A549 (cell line): Measurements from ENCODE around the gene SNTB2.

ENCODE experiments used
- BHLHE40 ChIP-seq: IDR thresholded peaks from 2 replicates; pipeline ENCODE4 v1.6.1; 2012; ENCODE audit warnings: low read depth, low read length, inconsistent platforms
- CTCF ChIP-seq: fragments of >200 bp; sonication (Bioruptor Twin); formaldehyde crosslinking; IDR thresholded peaks from 3 replicates; pipeline ENCODE4 v1.5.1; 2016
- HMGXB4 ChIP-seq: fragments of 250-450 bp; sonication (Bioruptor Pico); IDR thresholded peaks from 2 replicates; pipeline ENCODE4 v1.5.0; 2021; ENCODE audit warnings: mild to moderate bottlenecking, moderate library complexity, borderline replicate concordance
- REST ChIP-seq: fragments of 200-600 bp; sonication (generic); IDR thresholded peaks from 2 replicates; pipeline ENCODE4 v1.6.1; 2016; ENCODE audit warnings: antibody characterized with exemption, mild to moderate bottlenecking, moderate library complexity
- SREBF2 ChIP-seq: fragments of 450-650 bp; IDR thresholded peaks from 2 replicates; pipeline ENCODE4 v1.6.1; 2014; ENCODE audit warnings: mild to moderate bottlenecking, moderate library complexity
- USF2 ChIP-seq: fragments of 450-650 bp; IDR thresholded peaks from 2 replicates; pipeline ENCODE4 v1.6.1; 2014; ENCODE audit warnings: antibody characterized with exemption
- ZNF302 ChIP-seq: fragments of 250-450 bp; sonication (Bioruptor Pico); IDR thresholded peaks from 2 replicates; pipeline ENCODE4 v1.9.0; 2021; ENCODE audit warnings: inconsistent platforms, mild to moderate bottlenecking, moderate library complexity

GRCh38 chr16:69345923-69346322 is 159.0 kb downstream of the SNTB2 start:
- TF ChIP-seq USF2, result no peak
- TF ChIP-seq SREBF2, result no peak
- TF ChIP-seq REST, result no peak
- TF ChIP-seq CTCF, result no peak
- no peak for TF ChIP-seq BHLHE40
- no peak for TF ChIP-seq ZNF302 (CRISPR knock-in tag)
- no peak for TF ChIP-seq HMGXB4
